Loucy (cell line): Measurements from ENCODE around the gene TMEM150B.

Source experiments
- H2AFZ ChIP-seq: fragments of 200-600 bp; sonication (generic); 2 replicates; pipeline ENCODE4 v1.6.0; 2016; ENCODE audit warnings: antibody characterized with exemption, mild to moderate bottlenecking, low read length, moderate library complexity
- H3F3A ChIP-seq: fragments of 200-600 bp; 2 replicates; pipeline ENCODE4 v1.6.0; 2016; ENCODE audit warnings: antibody characterized with exemption, low read depth, mild to moderate bottlenecking
- H3K27me3 ChIP-seq: fragments of 200-600 bp; sonication (generic); 2 replicates; pipeline ENCODE4 v1.6.1; 2014; ENCODE audit warnings: low read length, mild to moderate bottlenecking; ENCODE audit not compliant: insufficient read depth, poor library complexity, severe bottlenecking
- H3K36me3 ChIP-seq: fragments of 200-600 bp; sonication (generic); 2 replicates; pipeline ENCODE4 v1.6.1; 2016; ENCODE audit warnings: low read length; ENCODE audit not compliant: insufficient read depth
- H3K4me1 ChIP-seq: fragments of 200-600 bp; sonication (generic); 2 replicates; pipeline ENCODE4 v1.5.1; 2014; ENCODE audit warnings: low read length, mild to moderate bottlenecking; ENCODE audit not compliant: insufficient read depth, poor library complexity, severe bottlenecking
- H3K4me2 ChIP-seq: fragments of 200-600 bp; sonication (generic); 2 replicates; pipeline ENCODE4 v1.6.0; 2014; ENCODE audit warnings: antibody characterized with exemption, low read length, low read depth, mild to moderate bottlenecking; ENCODE audit not compliant: poor library complexity, severe bottlenecking
- H3K4me3 ChIP-seq: fragments of 200-600 bp; sonication (generic); 2 replicates; pipeline ENCODE4 v1.5.1; 2014; ENCODE audit warnings: low read length, mild to moderate bottlenecking, mixed read lengths; ENCODE audit not compliant: poor library complexity, severe bottlenecking
- H3K79me2 ChIP-seq: fragments of 200-600 bp; sonication (generic); 2 replicates; pipeline ENCODE4 v1.6.1; 2014; ENCODE audit warnings: low read length; ENCODE audit not compliant: insufficient read depth
- H3K9ac ChIP-seq: fragments of 200-600 bp; sonication (generic); 2 replicates; pipeline ENCODE4 v1.6.0; 2014; ENCODE audit warnings: mild to moderate bottlenecking, low read depth, low read length, moderate library complexity; ENCODE audit not compliant: poor library complexity, severe bottlenecking
- H3K9me2 ChIP-seq: fragments of 200-600 bp; sonication (generic); replicated peaks from 2 replicates; pipeline ENCODE4 v1.6.1; 2016; ENCODE audit warnings: low read depth, low read length, mixed read lengths
- H3K9me3 ChIP-seq: fragments of 200-600 bp; sonication (generic); 2 replicates; pipeline ENCODE4 v1.6.1; 2014; ENCODE audit warnings: mild to moderate bottlenecking, antibody characterized with exemption, low read length, low read depth; ENCODE audit not compliant: insufficient read depth
- H4K20me1 ChIP-seq: fragments of 200-600 bp; sonication (generic); 2 replicates; pipeline ENCODE4 v1.6.0; 2014; ENCODE audit warnings: antibody characterized with exemption, low read length, mild to moderate bottlenecking; ENCODE audit not compliant: insufficient read depth, poor library complexity, severe bottlenecking
- EZH2phosphoT487 ChIP-seq: fragments of 200-600 bp; IDR thresholded peaks from 2 replicates; pipeline ENCODE4 v1.6.1; 2018; ENCODE audit warnings: antibody characterized with exemption, mild to moderate bottlenecking, moderate library complexity, borderline replicate concordance
- TF ChIP-seq, protein P1 (sequence below): fragments of 200-600 bp; sonication (generic); conservative IDR thresholded peaks from 2 replicates; pipeline ENCODE4 v1.5.1; 2014; ENCODE audit warnings: mild to moderate bottlenecking, antibody characterized with exemption, low read length

The TMEM150B gene

DNA sequence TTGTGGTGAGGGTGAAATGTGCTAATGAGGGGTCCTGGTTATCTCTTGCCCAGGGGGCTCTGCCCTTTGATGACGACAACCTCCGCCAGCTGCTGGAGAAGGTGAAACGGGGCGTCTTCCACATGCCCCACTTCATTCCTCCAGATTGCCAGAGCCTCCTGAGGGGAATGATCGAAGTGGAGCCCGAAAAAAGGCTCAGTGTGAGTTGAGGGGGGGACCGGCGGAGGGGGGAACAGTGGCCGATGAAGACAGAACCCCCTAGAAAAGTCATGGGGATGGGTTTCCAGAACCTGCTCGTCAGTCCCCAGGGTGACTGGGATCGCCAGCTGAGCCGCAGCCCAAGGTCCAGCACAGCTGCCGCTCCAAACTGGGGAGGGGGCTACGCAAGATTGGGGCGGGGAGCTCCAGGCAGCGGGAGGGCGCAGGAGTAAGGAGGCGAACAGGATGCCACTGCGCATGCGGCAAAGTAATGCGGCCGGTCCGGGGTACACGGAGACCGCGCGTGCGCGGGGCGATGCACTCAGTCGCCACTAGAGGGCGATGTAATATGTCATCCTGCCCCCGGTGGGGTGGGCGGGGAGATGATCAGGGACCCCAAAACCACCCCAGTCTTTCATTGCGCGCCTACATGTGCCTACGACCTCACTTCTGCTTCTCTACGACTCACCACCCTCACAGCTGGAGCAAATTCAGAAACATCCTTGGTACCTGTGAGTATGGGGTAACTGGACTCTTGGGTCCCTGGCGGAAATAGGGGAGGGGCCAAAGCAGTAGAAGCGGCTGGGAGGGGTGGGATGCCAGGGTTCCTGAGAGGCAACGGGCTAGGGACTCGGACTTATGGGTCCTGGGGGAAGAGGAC lies 23.5 kb downstream of the TMEM150B start:
- H3K36me3 ChIP-seq: no peaks in the 10 kb centered on the region
- no peaks in the 10 kb centered on the region for H3K79me2 ChIP-seq
- peak overlapping the region; percentile 88 for H2AFZ ChIP-seq
- H3K27me3 ChIP-seq: no peaks in the 10 kb centered on the region
- H3K9me2 ChIP-seq: no peaks in the 10 kb centered on the region
- peak overlapping the region; percentile 58 for H3K9ac ChIP-seq
- H3K4me1 ChIP-seq: peaks cover 5% of the 10 kb centered on the region
- H3F3A ChIP-seq: no peaks in the 10 kb centered on the region
- H4K20me1 ChIP-seq: no peaks in the 10 kb centered on the region
- TF ChIP-seq EZH2phosphoT487: no peak
- TF ChIP-seq, protein P1, sequence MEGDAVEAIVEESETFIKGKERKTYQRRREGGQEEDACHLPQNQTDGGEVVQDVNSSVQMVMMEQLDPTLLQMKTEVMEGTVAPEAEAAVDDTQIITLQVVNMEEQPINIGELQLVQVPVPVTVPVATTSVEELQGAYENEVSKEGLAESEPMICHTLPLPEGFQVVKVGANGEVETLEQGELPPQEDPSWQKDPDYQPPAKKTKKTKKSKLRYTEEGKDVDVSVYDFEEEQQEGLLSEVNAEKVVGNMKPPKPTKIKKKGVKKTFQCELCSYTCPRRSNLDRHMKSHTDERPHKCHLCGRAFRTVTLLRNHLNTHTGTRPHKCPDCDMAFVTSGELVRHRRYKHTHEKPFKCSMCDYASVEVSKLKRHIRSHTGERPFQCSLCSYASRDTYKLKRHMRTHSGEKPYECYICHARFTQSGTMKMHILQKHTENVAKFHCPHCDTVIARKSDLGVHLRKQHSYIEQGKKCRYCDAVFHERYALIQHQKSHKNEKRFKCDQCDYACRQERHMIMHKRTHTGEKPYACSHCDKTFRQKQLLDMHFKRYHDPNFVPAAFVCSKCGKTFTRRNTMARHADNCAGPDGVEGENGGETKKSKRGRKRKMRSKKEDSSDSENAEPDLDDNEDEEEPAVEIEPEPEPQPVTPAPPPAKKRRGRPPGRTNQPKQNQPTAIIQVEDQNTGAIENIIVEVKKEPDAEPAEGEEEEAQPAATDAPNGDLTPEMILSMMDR: peak; percentile 93
- H3K9me3 ChIP-seq: no peaks in the 10 kb centered on the region
- H3K4me3 ChIP-seq: peak overlapping the region; percentile 69
- peak overlapping the region; percentile 75 for H3K4me2 ChIP-seq

DNA sequence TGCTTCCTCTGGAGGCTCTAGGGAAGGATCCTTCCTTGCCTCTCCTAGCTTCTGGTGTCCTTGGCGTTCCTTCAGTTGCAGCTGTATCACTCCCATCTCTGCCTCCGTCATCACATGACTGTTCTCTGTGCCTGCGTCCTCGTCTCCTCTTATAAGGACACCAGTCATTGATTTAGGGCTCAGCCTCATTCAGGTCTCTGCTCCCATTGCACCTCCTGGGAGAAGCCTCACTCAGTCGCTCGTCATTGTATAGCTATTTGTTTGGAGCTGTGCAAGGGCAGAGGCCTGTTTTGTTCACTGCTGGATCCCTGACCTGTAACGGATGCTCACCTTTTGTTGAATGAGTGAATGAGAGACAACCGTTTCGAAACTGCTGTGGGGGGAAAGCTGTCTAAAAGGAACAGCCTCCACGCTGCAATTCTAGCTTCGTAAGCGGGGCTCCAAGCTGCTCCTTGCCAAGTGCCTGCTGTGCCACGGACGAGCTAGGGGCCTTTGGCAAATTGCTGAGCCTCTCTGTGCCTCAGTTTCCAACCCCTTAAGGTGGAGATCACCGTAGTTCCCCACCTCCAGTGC lies 24.2 kb downstream of the TMEM150B start:
- Histone ChIP-seq H2AFZ (peak overlapping the region; percentile 88; the same call in 1 of the 2 replicates), H3K9me2 (no peaks in the 10 kb centered on the region), H3K36me3 (no peaks in the 10 kb centered on the region), H4K20me1 (no peaks in the 10 kb centered on the region), H3K79me2 (no peaks in the 10 kb centered on the region), H3K9ac (peak overlapping the region; percentile 58), H3K4me2 (peak overlapping the region; percentile 75), H3K27me3 (no peaks in the 10 kb centered on the region), H3F3A (no peaks in the 10 kb centered on the region), H3K9me3 (no peaks in the 10 kb centered on the region), H3K4me1 (peaks cover 4% of the 10 kb centered on the region), H3K4me3 (no peak overlapping the region)
- TF ChIP-seq EZH2phosphoT487: no peak
- TF ChIP-seq, protein P1: no peak

DNA sequence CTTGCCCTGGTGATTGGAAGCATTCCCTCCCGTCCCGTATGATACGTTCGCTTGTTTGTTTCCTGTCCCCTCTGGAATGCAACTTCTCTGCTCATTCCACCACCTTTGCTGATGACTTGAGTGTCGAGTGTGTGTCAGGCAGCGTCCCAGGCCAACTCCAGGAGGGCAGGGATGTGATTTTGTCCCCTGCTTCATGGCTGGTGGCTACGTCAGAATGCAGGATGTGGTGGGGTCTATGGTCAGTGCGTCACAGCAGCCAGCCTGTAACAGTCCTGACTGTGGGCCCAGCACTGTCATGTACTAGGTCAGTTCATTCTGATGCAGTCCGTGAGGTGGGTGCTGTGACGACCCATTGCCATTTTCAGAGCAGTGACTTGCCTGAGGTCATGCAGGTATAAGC lies 25.1 kb downstream of the TMEM150B start:
- Histone ChIP-seq H4K20me1 (no peaks in the 10 kb centered on the region), H3K4me2 (no peak overlapping the region), H3K36me3 (no peaks in the 10 kb centered on the region), H2AFZ (no peak overlapping the region), H3K27me3 (no peaks in the 10 kb centered on the region), H3K9me2 (no peaks in the 10 kb centered on the region), H3K9ac (no peak overlapping the region), H3F3A (no peaks in the 10 kb centered on the region), H3K9me3 (no peaks in the 10 kb centered on the region), H3K79me2 (no peaks in the 10 kb centered on the region), H3K4me1 (no peaks in the 10 kb centered on the region), H3K4me3 (no peak overlapping the region)
- no peak for TF ChIP-seq EZH2phosphoT487
- TF ChIP-seq, protein P1: no peak
